Endothelial cell of umbilical vein (primary cell): Measurements from ENCODE around the gene PSMA4. TPM values are rescaled to one million over a fixed set of nuclear protein-coding genes. Genes with fewer than 3 reads are reported as not detected.

Experiments
- BruUV-seq: library from RNA; stranded (reverse); fragments of 400-500 nt; replicated peaks from 2 replicates; lab custom pipeline; 2021; lab: Mats Ljungman, UMichigan
- CTCF ChIA-PET: fragments of 300-600, 350-600 bp; sonication (Branson Sonifier 250); formaldehyde crosslinking; loops from one replicate; lab custom pipeline; 2021; ENCODE audit warnings: antibody characterized with exemption, inconsistent platforms; lab: Charles Lee
- POLR2A ChIA-PET: fragments of 300-600, 350-600 bp; sonication (Branson Sonifier 250); formaldehyde crosslinking; loops from one replicate; lab custom pipeline; 2021; ENCODE audit warnings: antibody characterized with exemption, inconsistent platforms; lab: Charles Lee
- DNase-seq: peaks from one replicate; pipeline ENCODE4 v3.0.0-alpha.2; 2011; ENCODE audit warnings: low read depth, low spot score
- FAIRE-seq: peaks from 2 replicates; lab custom pipeline; 2011; peaks lifted over from hg19 to GRCh38; lab: Jason Lieb, UNC
- H2AFZ ChIP-seq: 2 replicates; pipeline ENCODE4 v1.6.0; 2012; ENCODE audit warnings: low read depth, low read length, control low read depth, inconsistent platforms
- H3K27ac ChIP-seq: 2 replicates; pipeline ENCODE4 v1.5.1; 2011; ENCODE audit warnings: low read depth, mild to moderate bottlenecking, control low read depth, low read length, moderate library complexity; ENCODE audit not compliant: insufficient read depth
- H3K27me3 ChIP-seq, 2 experiments: 2 replicates each; pipeline versions ENCODE4 v1.6.0 to v1.6.1; 2011; ENCODE audit warnings: low read length in 2 of 2, mixed read lengths in 1 of 2; ENCODE audit not compliant: control insufficient read depth in 2 of 2, insufficient read depth in 2 of 2
- H3K36me3 ChIP-seq, 2 experiments: 2 replicates in 1 of 2; 3 replicates in 1 of 2; pipeline ENCODE4 v1.5.1; 2011; ENCODE audit warnings: low read length in 2 of 2, mild to moderate bottlenecking in 1 of 2, moderate library complexity in 1 of 2; ENCODE audit not compliant: control insufficient read depth in 2 of 2, insufficient read depth in 2 of 2; ENCODE audit errors: extremely low read depth in 1 of 2
- H3K4me1 ChIP-seq: 3 replicates; pipeline ENCODE4 v1.5.1; 2011; ENCODE audit warnings: mild to moderate bottlenecking, low read length; ENCODE audit not compliant: control insufficient read depth, insufficient read depth; ENCODE audit errors: extremely low read depth
- H3K4me2 ChIP-seq: 2 replicates; pipeline ENCODE4 v1.6.1; 2011; ENCODE audit warnings: low read length, control low read depth, mixed read lengths; ENCODE audit not compliant: insufficient read depth
- H3K4me3 ChIP-seq, 3 experiments: fragments of 200-600 bp in 1 of 3; sonication (generic), shearing (Covaris generic) in 1 of 3; replicated peaks in 1 of 3; 2 replicates each; pipeline ENCODE4 v1.5.1; 2011 to 2016; ENCODE audit warnings: control low read depth in 3 of 3, low read length in 3 of 3, mild to moderate bottlenecking in 2 of 3, inconsistent platforms in 1 of 3, low read depth in 1 of 3, moderate library complexity in 1 of 3; ENCODE audit not compliant: insufficient read depth in 1 of 3
- H3K79me2 ChIP-seq: 2 replicates; pipeline ENCODE4 v1.6.0; 2012; ENCODE audit warnings: low read length, inconsistent platforms; ENCODE audit not compliant: control insufficient read depth, insufficient read depth
- H3K9ac ChIP-seq: replicated peaks from 2 replicates; pipeline ENCODE3; 2011; ENCODE audit warnings: low read length, control low read depth; ENCODE audit not compliant: insufficient read depth; ENCODE audit errors: extremely low read depth
- H3K9me1 ChIP-seq: replicated peaks from 3 replicates; pipeline ENCODE4 v1.6.0; 2011; ENCODE audit warnings: mild to moderate bottlenecking, low read length; ENCODE audit not compliant: control insufficient read depth, insufficient read depth; ENCODE audit errors: extremely low read depth
- H3K9me3 ChIP-seq: replicated peaks from 2 replicates; pipeline ENCODE4 v1.5.1; 2012; ENCODE audit warnings: low read length, inconsistent platforms; ENCODE audit not compliant: control insufficient read depth, insufficient read depth
- H4K20me1 ChIP-seq: replicated peaks from 2 replicates; pipeline ENCODE3; 2011; ENCODE audit warnings: mild to moderate bottlenecking, low read length; ENCODE audit not compliant: control insufficient read depth, insufficient read depth; ENCODE audit errors: extremely low read depth
- EZH2 ChIP-seq: IDR thresholded peaks from 2 replicates; pipeline ENCODE4 v1.6.1; 2012; ENCODE audit warnings: borderline replicate concordance, low read depth, mild to moderate bottlenecking, moderate library complexity, low read length, inconsistent platforms; ENCODE audit not compliant: severe bottlenecking
- FOS ChIP-seq: IDR thresholded peaks from 2 replicates; pipeline ENCODE4 v1.6.1; 2011; ENCODE audit warnings: mild to moderate bottlenecking, low read length, moderate library complexity, borderline replicate concordance; ENCODE audit not compliant: insufficient read depth
- GATA2 ChIP-seq: IDR thresholded peaks from 2 replicates; pipeline ENCODE4 v1.7.0; 2011; ENCODE audit warnings: low read depth, mild to moderate bottlenecking, moderate library complexity, mixed read lengths, low read length; ENCODE audit not compliant: insufficient read length, insufficient read depth
- JUN ChIP-seq: IDR thresholded peaks from 2 replicates; pipeline ENCODE4 v1.6.1; 2011; ENCODE audit warnings: borderline replicate concordance, low read depth; ENCODE audit not compliant: insufficient read length, insufficient read depth
- MYC ChIP-seq: IDR thresholded peaks from one replicate; pipeline ENCODE4 v1.6.1; 2011; ENCODE audit warnings: mild to moderate bottlenecking, low read depth, low read length
- POLR2A ChIP-seq: IDR thresholded peaks from 2 replicates; pipeline ENCODE4 v1.6.1; 2012; ENCODE audit warnings: low read depth, mild to moderate bottlenecking, control low read depth, low read length
- POLR2AphosphoS5 ChIP-seq: IDR thresholded peaks from 2 replicates; pipeline ENCODE4 v1.6.1; 2012; ENCODE audit warnings: low read depth, mild to moderate bottlenecking, control low read depth, low read length, moderate library complexity; ENCODE audit not compliant: insufficient read depth
- dilution Hi-C: fragments of 300-500 bp; cut with MboI; formaldehyde crosslinking; loops from one replicate; pipeline ENCODE4 v1.15.0; 2019; ENCODE audit warnings: low sequenced_read_pairs; ENCODE audit not compliant: extremely low pct_ligation_motif_present
- intact Hi-C: fragments of 100-400 bp; cut with micrococcal nuclease; formaldehyde crosslinking; loops from one replicate; pipeline ENCODE4 v1.10.0; 2022
- polyA plus RNA-seq, 4 experiments: library from polyadenylated mRNA; depleted of rRNA in 3 of 4; stranded (reverse) in 3 of 4; unstranded in 1 of 4; fragments of >200 nt; gene quantifications; 2 replicates each; pipeline versions ENCODE4 v1.2.1 to v1.2.3, GENCODE V29; 2011 to 2012; ENCODE audit warnings: missing spikeins in 1 of 4
- total RNA-seq: library from RNA; stranded (reverse); gene quantifications from 2 replicates; pipeline ENCODE4 v1.2.3, GENCODE V29; 2021
- TF ChIP-seq, protein P1 (sequence below): IDR thresholded peaks from 2 replicates; pipeline ENCODE4 v1.6.1; 2011; ENCODE audit not compliant: insufficient read depth, insufficient read length
- TF ChIP-seq, protein P2 (sequence below), 2 donors: IDR thresholded peaks; 1 replicate in 1 of 2; 2 replicates in 1 of 2; pipeline ENCODE4 v1.5.1; 2011; ENCODE audit warnings: low read length in 2 of 2, mild to moderate bottlenecking in 2 of 2, moderate library complexity in 2 of 2, control low read depth in 1 of 2, inconsistent platforms in 1 of 2, low read depth in 1 of 2; ENCODE audit not compliant: insufficient read depth in 1 of 2; ENCODE audit errors: extremely low read depth in 1 of 2

PSMA4 gene
- total and polyA plus RNA-seq, 2 donors (not counting 3 experiments of a cell fraction or from before 2014, with no cell fraction given): 250 to 279 TPM

DNA sequence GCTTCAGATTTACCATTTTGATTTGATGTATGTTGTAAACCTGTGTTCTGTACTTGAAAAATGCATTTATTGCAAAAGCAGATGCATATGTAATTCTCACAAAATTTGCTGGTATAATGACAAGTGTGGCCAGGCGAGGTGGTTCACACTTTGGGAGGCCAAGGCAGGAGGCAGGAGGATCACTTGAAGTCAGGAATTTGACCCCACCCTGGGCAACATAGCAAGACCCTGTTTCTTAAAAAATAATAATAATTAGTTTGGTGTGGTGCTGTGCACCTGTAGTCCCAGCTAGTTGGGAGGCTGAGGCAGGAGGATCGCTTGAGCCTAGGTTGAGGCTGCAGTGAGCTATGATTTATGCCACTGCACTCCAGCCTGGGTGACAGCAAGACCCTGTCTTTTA, 37.6 kb upstream of the PSMA4 start:
- Histone ChIP-seq H3K9ac (no peak overlapping the region), H3K36me3 (peaks cover 1 to 4% of the 10 kb centered on the region in 2 experiments), H3K4me1 (no peaks in the 10 kb centered on the region), H3K9me1 (no peaks in the 10 kb centered on the region), H2AFZ (no peak overlapping the region), H4K20me1 (no peaks in the 10 kb centered on the region), H3K79me2 (no peaks in the 10 kb centered on the region), H3K27me3 (no peaks in the 10 kb centered on the region), H3K27ac (no peak overlapping the region), H3K4me3 (no peak overlapping the region), H3K4me2 (no peak overlapping the region), H3K9me3 (no peaks in the 10 kb centered on the region)
- no peak for TF ChIP-seq JUN
- no peak for TF ChIP-seq FOS
- TF ChIP-seq, protein P1, sequence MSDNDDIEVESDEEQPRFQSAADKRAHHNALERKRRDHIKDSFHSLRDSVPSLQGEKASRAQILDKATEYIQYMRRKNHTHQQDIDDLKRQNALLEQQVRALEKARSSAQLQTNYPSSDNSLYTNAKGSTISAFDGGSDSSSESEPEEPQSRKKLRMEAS: no peak
- TF ChIP-seq, protein P2, sequence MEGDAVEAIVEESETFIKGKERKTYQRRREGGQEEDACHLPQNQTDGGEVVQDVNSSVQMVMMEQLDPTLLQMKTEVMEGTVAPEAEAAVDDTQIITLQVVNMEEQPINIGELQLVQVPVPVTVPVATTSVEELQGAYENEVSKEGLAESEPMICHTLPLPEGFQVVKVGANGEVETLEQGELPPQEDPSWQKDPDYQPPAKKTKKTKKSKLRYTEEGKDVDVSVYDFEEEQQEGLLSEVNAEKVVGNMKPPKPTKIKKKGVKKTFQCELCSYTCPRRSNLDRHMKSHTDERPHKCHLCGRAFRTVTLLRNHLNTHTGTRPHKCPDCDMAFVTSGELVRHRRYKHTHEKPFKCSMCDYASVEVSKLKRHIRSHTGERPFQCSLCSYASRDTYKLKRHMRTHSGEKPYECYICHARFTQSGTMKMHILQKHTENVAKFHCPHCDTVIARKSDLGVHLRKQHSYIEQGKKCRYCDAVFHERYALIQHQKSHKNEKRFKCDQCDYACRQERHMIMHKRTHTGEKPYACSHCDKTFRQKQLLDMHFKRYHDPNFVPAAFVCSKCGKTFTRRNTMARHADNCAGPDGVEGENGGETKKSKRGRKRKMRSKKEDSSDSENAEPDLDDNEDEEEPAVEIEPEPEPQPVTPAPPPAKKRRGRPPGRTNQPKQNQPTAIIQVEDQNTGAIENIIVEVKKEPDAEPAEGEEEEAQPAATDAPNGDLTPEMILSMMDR (IDR thresholded peaks at IDR 0.05; ENCODE audit: extremely low read depth in 1 of 2, insufficient read depth in 1 of 2, low read depth in 1 of 2, low read length in 2 of 2): no peak
- no peak for TF ChIP-seq POLR2AphosphoS5
- TF ChIP-seq GATA2: no peak
- TF ChIP-seq POLR2A: no peak
- no peak for TF ChIP-seq EZH2
- no peak for TF ChIP-seq MYC
- DNase-seq: no peak
- dilution Hi-C loops (no loop called here), intact Hi-C loops (no loop called here)
- ChIA-PET POLR2A (no interaction called here), CTCF (no interaction called here)
- no TSS peak for BruUV-seq
- FAIRE-seq: no peak
